ENCODE results near the gene POLE2. TPM values are rescaled to one million over a fixed set of nuclear protein-coding genes. Genes with fewer than 3 reads are reported as not detected.

POLE2 gene, protein sequence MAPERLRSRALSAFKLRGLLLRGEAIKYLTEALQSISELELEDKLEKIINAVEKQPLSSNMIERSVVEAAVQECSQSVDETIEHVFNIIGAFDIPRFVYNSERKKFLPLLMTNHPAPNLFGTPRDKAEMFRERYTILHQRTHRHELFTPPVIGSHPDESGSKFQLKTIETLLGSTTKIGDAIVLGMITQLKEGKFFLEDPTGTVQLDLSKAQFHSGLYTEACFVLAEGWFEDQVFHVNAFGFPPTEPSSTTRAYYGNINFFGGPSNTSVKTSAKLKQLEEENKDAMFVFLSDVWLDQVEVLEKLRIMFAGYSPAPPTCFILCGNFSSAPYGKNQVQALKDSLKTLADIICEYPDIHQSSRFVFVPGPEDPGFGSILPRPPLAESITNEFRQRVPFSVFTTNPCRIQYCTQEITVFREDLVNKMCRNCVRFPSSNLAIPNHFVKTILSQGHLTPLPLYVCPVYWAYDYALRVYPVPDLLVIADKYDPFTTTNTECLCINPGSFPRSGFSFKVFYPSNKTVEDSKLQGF
- 12.2 and 18.1 TPM in 2 replicates for total RNA-seq (2012; rRNA removed)
- 10.3 and 12.3 TPM in 2 replicates for polyA plus RNA-seq (2012; rRNA removed)
- 1.7 and 5.1 TPM in 2 replicates for polyA plus RNA-seq (2012; cell fraction: cytosol; rRNA removed)
- 1.8 and 8.9 TPM in 2 replicates for polyA plus RNA-seq (2012; cell fraction: nucleus; rRNA removed; ENCODE audit: low replicate concordance)
- Bru-seq, nascent RNA, result percentile 43 among the genes with signal in this experiment
- BruChase-seq, experiment 1, labeled RNA remaining after a 6-hour chase, result percentile 46 among the genes with signal in this experiment
- percentile 45 among the genes with signal in this experiment for BruChase-seq, experiment 2, labeled RNA remaining after a 2-hour chase
- long read RNA-seq, partial matches to known transcripts, result 0 of 1 reads
- long read RNA-seq, other reads (novel, unspliced or antisense), result 0 of 1 reads

DNA sequence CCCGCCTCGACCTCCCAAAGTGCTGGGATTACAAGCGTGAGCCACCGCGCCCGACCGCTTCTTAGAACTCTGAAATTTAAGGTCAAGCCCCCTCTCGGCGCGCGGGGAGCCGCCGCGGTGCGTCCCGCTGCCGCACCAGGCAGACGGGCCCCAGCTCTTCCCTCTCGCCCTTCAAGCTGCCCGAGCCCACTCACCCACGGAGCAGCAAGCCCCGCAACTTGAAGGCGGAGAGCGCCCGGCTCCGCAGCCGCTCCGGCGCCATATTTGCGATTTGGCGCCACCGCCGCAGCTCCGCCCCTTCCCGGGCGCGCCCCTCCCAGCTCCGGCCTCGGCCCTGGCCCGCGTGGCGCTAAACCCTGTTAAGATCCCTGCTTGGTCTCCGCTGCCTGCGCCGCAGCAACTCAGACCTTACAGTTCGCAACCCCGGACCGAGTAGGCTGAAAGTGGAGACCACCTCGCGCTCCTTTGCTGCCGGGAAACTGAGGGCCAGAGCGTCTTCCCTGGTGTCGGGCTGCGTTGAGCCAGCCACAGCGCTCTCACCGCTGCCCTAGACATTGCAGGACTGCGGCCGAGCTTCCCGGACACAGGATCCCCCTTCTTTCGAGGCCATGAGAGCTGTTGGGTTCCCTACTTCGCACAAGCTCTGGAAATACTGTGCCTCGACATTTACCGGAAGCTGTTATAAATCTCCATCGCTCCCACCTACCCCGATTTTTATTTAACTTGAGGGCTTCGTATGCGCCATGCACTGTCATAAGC is at the start of gene POLE2:
Gene POLE2, minus strand, starts transcription at position 273 of the 759 bp plus-strand sequence. Its CDS starts 11 bp downstream, at position 262.
- no TSS peak for BruUV-seq (replicated peaks)
- H3K4me3 ChIP-seq (ENCODE audit: insufficient read depth, low read depth, low read length), result peak within 1 kb of the TSS; percentile 94
- peak within 1 kb of the TSS; percentile 12; the same call in 1 of the 3 replicates for H2BK15ac ChIP-seq (ENCODE audit: low read depth, low read length)
- H3K27ac ChIP-seq (ENCODE audit: insufficient read depth, low read length), result peak within 1 kb of the TSS; percentile 96
- H4K91ac ChIP-seq (ENCODE audit: insufficient read depth, low read depth, low read length), result peak within 1 kb of the TSS; percentile 86
- peak within 1 kb of the TSS; percentile 98 for H3K14ac ChIP-seq (replicated peaks; ENCODE audit: low read depth, low read length)
- peak within 1 kb of the TSS; percentile 91 for H3K4ac ChIP-seq (ENCODE audit: low read depth, low read length)
- peaks cover 5% of the 10 kb centered on the region; the same call in 1 of the 2 replicates for H3K9me1 ChIP-seq (ENCODE audit: insufficient read depth, low read length)
- H3K27me3 ChIP-seq (ENCODE audit: control insufficient read depth, insufficient read depth, low read length), result no peaks in the 10 kb centered on the region
- ATAC-seq (ENCODE audit: low read depth) (peak; percentile 87), DNase-seq (peak; percentile 47)
- H3K4me1 ChIP-seq (ENCODE audit: control insufficient read depth, insufficient read depth, low read length), result peaks cover 3% of the 10 kb centered on the region
- WGBS, 2 experiments (ENCODE audit: extremely low coverage in 2 of 2, insufficient read length in 1 of 2), result 4% methylated on average over 35 of the region's 67 CpGs; no CpG with 5 or more reads in 1 of the 2 experiments
- H4K8ac ChIP-seq (ENCODE audit: low read depth in 2 of 2, low read length in 2 of 2), result peak within 1 kb of the TSS; percentile 94 to 99
- peak within 1 kb of the TSS; percentile 57 for H2AK5ac ChIP-seq (ENCODE audit: low read depth, low read length)
- H3K56ac ChIP-seq (ENCODE audit: extremely low read depth, insufficient read depth, low read length), result peak within 1 kb of the TSS; percentile 58; the same call in 1 of the 2 replicates
- H2AFZ ChIP-seq (replicated peaks; ENCODE audit: low read length, poor library complexity), result peak within 1 kb of the TSS; percentile 97
- H4K20me1 ChIP-seq (ENCODE audit: insufficient read depth, low read length), result no peaks in the 10 kb centered on the region
- peak within 1 kb of the TSS; percentile 83 for H3K18ac ChIP-seq (ENCODE audit: low read depth, low read length)
- in situ Hi-C loops (cut with MboI; ENCODE audit: low sequenced_read_pairs) (no loop called here), dilution Hi-C loops (cut with HindIII; ENCODE audit: low sequenced_read_pairs, unreplicated experiment) (no loop called here), intact Hi-C loops (cut with micrococcal nuclease) (no loop called here)
- H3K9ac ChIP-seq (ENCODE audit: low read depth, low read length), result peak within 1 kb of the TSS; percentile 97
- H2BK120ac ChIP-seq (ENCODE audit: low read depth, low read length), result peak within 1 kb of the TSS; percentile 87
- H4K5ac ChIP-seq (ENCODE audit: low read depth, low read length), result peak within 1 kb of the TSS; percentile 96
- H2BK20ac ChIP-seq (ENCODE audit: low read depth, low read length), result peak within 1 kb of the TSS; percentile 76; the same call in 1 of the 2 replicates
- H3K9me3 ChIP-seq (ENCODE audit: control insufficient read depth, insufficient read depth, low read length), result no peaks in the 10 kb centered on the region
- H2BK5ac ChIP-seq (ENCODE audit: low read depth, low read length, poor library complexity, severe bottlenecking), result peak within 1 kb of the TSS; percentile 91
- H3K36me3 ChIP-seq (ENCODE audit: control insufficient read depth, insufficient read depth, low read length), result no peaks in the 10 kb centered on the region
- H3K79me1 ChIP-seq (ENCODE audit: low read depth in 1 of 2, low read length in 2 of 2), result peaks cover 13 to 24% of the 10 kb centered on the region in 2 experiments
- peak within 1 kb of the TSS; percentile 79 for H2AK9ac ChIP-seq (replicated peaks; ENCODE audit: low read depth, low read length, poor library complexity)
- peak within 1 kb of the TSS; percentile 100 for H3K23ac ChIP-seq (ENCODE audit: low read depth, low read length)
- ChIA-PET POLR2A (ENCODE audit: unreplicated experiment) (no interaction called here), CTCF (interaction anchor here (0.6 kb wide), 1 partner anchor 273 kb away, joined by 3 read pairs; no protein-coding TSS in a partner anchor)
- H3K4me2 ChIP-seq (ENCODE audit: low read depth, low read length), result peak within 1 kb of the TSS; percentile 88
- TF ChIP-seq RCOR1 (IDR thresholded peaks at IDR 0.05; ENCODE audit: insufficient replicate concordance, low read length) (no peak), CHD1 (IDR thresholded peaks at IDR 0.05; ENCODE audit: low read depth, low read length) (no peak), MAZ (IDR thresholded peaks at IDR 0.05; ENCODE audit: borderline replicate concordance, low read depth, low read length) (no peak), NFE2L2 (IDR thresholded peaks at IDR 0.05; ENCODE audit: low read depth, low read length) (no peak), SMC3 (IDR thresholded peaks at IDR 0.05; ENCODE audit: low read depth, low read length) (no peak), RFX5 (IDR thresholded peaks at IDR 0.05; ENCODE audit: low read depth, low read length) (no peak), MXI1 (IDR thresholded peaks at IDR 0.05; ENCODE audit: borderline replicate concordance, low read depth, low read length) (no peak), FOS (IDR thresholded peaks at IDR 0.05; ENCODE audit: low read depth, low read length) (no peak)
- TF ChIP-seq, protein P1, sequence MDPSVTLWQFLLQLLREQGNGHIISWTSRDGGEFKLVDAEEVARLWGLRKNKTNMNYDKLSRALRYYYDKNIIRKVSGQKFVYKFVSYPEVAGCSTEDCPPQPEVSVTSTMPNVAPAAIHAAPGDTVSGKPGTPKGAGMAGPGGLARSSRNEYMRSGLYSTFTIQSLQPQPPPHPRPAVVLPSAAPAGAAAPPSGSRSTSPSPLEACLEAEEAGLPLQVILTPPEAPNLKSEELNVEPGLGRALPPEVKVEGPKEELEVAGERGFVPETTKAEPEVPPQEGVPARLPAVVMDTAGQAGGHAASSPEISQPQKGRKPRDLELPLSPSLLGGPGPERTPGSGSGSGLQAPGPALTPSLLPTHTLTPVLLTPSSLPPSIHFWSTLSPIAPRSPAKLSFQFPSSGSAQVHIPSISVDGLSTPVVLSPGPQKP (IDR thresholded peaks at IDR 0.05; ENCODE audit: borderline replicate concordance, low read depth, low read length), result no peak
- TF ChIP-seq, protein P2, sequence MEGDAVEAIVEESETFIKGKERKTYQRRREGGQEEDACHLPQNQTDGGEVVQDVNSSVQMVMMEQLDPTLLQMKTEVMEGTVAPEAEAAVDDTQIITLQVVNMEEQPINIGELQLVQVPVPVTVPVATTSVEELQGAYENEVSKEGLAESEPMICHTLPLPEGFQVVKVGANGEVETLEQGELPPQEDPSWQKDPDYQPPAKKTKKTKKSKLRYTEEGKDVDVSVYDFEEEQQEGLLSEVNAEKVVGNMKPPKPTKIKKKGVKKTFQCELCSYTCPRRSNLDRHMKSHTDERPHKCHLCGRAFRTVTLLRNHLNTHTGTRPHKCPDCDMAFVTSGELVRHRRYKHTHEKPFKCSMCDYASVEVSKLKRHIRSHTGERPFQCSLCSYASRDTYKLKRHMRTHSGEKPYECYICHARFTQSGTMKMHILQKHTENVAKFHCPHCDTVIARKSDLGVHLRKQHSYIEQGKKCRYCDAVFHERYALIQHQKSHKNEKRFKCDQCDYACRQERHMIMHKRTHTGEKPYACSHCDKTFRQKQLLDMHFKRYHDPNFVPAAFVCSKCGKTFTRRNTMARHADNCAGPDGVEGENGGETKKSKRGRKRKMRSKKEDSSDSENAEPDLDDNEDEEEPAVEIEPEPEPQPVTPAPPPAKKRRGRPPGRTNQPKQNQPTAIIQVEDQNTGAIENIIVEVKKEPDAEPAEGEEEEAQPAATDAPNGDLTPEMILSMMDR (conservative IDR thresholded peaks at IDR 0.05; ENCODE audit: low read depth, low read length), result no peak

Data from IMR-90 (cell line).